HCT116 (cell line): ENCODE measurements around the gene SAMD10. TPM values are rescaled to one million over a fixed set of nuclear protein-coding genes. Genes with fewer than 3 reads are reported as not detected.

Source experiments
- ATAC-seq: fragments of 200-7000 bp; cut with Tn5 transposase; 2 replicates; pipeline ENCODE4 v1.9.1; 2020; ENCODE audit warnings: mild to moderate bottlenecking, moderate library complexity
- BruUV-seq: library from RNA; stranded (reverse); fragments of 400-500 nt; replicated peaks from 2 replicates; lab custom pipeline; 2021; lab: Mats Ljungman, UMichigan
- CTCF ChIA-PET: fragments of 300-600 bp; sonication (Branson Sonifier 250); formaldehyde crosslinking; loops from one replicate; lab custom pipeline; 2021; ENCODE audit warnings: antibody characterized with exemption; lab: Charles Lee
- POLR2A ChIA-PET: fragments of 300-600, 350-600 bp; sonication (Branson Sonifier 250); formaldehyde crosslinking; loops from one replicate; lab custom pipeline; 2021; ENCODE audit warnings: antibody characterized with exemption; lab: Charles Lee
- RAD21 ChIA-PET, 2 experiments: fragments of 300-600 bp; sonication (Branson Sonifier 250); formaldehyde crosslinking; loops; one replicate each; lab custom pipeline; 2023; ENCODE audit warnings: low total read pairs in 2 of 2; ENCODE audit not compliant: uncharacterized antibody in 2 of 2, unreplicated experiment in 2 of 2, low non-redundant PET in 1 of 2; lab: Charles Lee
- DNase-seq: peaks from one replicate; pipeline ENCODE4 v3.0.0-alpha.2; 2010; ENCODE audit warnings: low read depth, low spot score
- H2AFZ ChIP-seq: fragments of 200-600 bp; shearing (Covaris generic), sonication (generic); 2 replicates; pipeline ENCODE4 v1.6.1; 2017; ENCODE audit warnings: low read depth, mixed run types, mixed read lengths, antibody characterized with exemption, low read length; ENCODE audit not compliant: poor library complexity, severe bottlenecking
- H3K27ac ChIP-seq: 2 replicates; pipeline ENCODE4 v1.5.1; 2012; ENCODE audit warnings: low read depth, low read length
- H3K27me3 ChIP-seq: fragments of 200-600 bp; sonication (generic); 2 replicates; pipeline ENCODE4 v1.6.1; 2016; ENCODE audit warnings: mixed run types, low read length, mixed read lengths; ENCODE audit not compliant: insufficient read depth
- H3K36me3 ChIP-seq, 2 experiments: fragments of 200-500 bp in 1 of 2; fragments of 200-600 bp in 1 of 2; sonication (Bioruptor generic) in 1 of 2; sonication (generic) in 1 of 2; 2 replicates each; pipeline versions ENCODE4 v1.5.1 to v1.6.1; 2014 to 2016; ENCODE audit warnings: low read length in 2 of 2, inconsistent platforms in 1 of 2, mixed read lengths in 1 of 2, mixed run types in 1 of 2; ENCODE audit not compliant: insufficient read depth in 2 of 2, control insufficient read depth in 1 of 2
- H3K4me1 ChIP-seq, 2 experiments: fragments of 200-600 bp in 1 of 2; sonication (generic) in 1 of 2; 2 replicates each; pipeline versions ENCODE4 v1.5.1 to v1.6.1; 2012 to 2017; ENCODE audit warnings: low read length in 2 of 2, inconsistent platforms in 1 of 2, mild to moderate bottlenecking in 1 of 2, mixed read lengths in 1 of 2, mixed run types in 1 of 2, moderate library complexity in 1 of 2; ENCODE audit not compliant: insufficient read depth in 2 of 2, control insufficient read depth in 1 of 2
- H3K4me2 ChIP-seq: fragments of 200-600 bp; sonication (generic); 2 replicates; pipeline ENCODE4 v1.6.1; 2017; ENCODE audit warnings: mixed run types, low read length, mixed read lengths
- H3K4me3 ChIP-seq, 2 experiments: fragments of 200-600 bp in 1 of 2; sonication (generic) in 1 of 2; replicated peaks in 1 of 2; 2 replicates each; pipeline ENCODE4 v1.5.1; 2011 to 2016; ENCODE audit warnings: low read length in 2 of 2, control low read depth in 1 of 2, low read depth in 1 of 2, mild to moderate bottlenecking in 1 of 2, mixed read lengths in 1 of 2, mixed run types in 1 of 2
- H3K79me2 ChIP-seq: fragments of 200-600 bp; sonication (generic); 2 replicates; pipeline ENCODE4 v1.6.1; 2017; ENCODE audit warnings: mild to moderate bottlenecking, mixed run types, low read length, moderate library complexity, mixed read lengths; ENCODE audit not compliant: insufficient read depth
- H3K9ac ChIP-seq: fragments of 200-600 bp; sonication (generic); 2 replicates; pipeline ENCODE4 v1.6.1; 2016; ENCODE audit warnings: low read length, mixed read lengths
- H3K9me2 ChIP-seq: fragments of 200-600 bp; sonication (generic), shearing (Covaris generic); 2 replicates; pipeline ENCODE4 v1.6.1; 2017; ENCODE audit warnings: mixed run types, mild to moderate bottlenecking, moderate library complexity; ENCODE audit not compliant: insufficient read depth
- H3K9me3 ChIP-seq, 2 experiments: fragments of 200-500 bp in 1 of 2; fragments of 200-600 bp in 1 of 2; sonication (Bioruptor generic) in 1 of 2; sonication (generic) in 1 of 2; 2 replicates each; pipeline ENCODE4 v1.6.1; 2014 to 2017; ENCODE audit warnings: low read length in 2 of 2, mixed read lengths in 2 of 2, inconsistent platforms in 1 of 2, low read depth in 1 of 2, mild to moderate bottlenecking in 1 of 2, mixed run types in 1 of 2, moderate library complexity in 1 of 2; ENCODE audit not compliant: control insufficient read depth in 1 of 2, insufficient read depth in 1 of 2
- H4K20me1 ChIP-seq: fragments of 200-600 bp; sonication (generic), shearing (Covaris generic); 2 replicates; pipeline ENCODE4 v1.6.1; 2017; ENCODE audit warnings: mixed run types, mild to moderate bottlenecking, moderate library complexity; ENCODE audit not compliant: insufficient read depth
- POLR2AphosphoS5 ChIP-seq: IDR thresholded peaks from 2 replicates; pipeline ENCODE4 v1.6.1; 2011; ENCODE audit warnings: mild to moderate bottlenecking, low read depth, low read length, moderate library complexity
- YY1 ChIP-seq: IDR thresholded peaks from 2 replicates; pipeline ENCODE4 v1.6.1; 2011; ENCODE audit warnings: low read length, low read depth, moderate library complexity, mild to moderate bottlenecking; ENCODE audit not compliant: insufficient replicate concordance; ENCODE audit errors: extremely low read depth
- intact Hi-C: fragments of 100-400 bp; cut with micrococcal nuclease; formaldehyde crosslinking; loops from 2 replicates; pipeline ENCODE4 v1.10.0; 2022
- total RNA-seq: library from RNA; stranded (reverse); gene quantifications from one replicate; pipeline ENCODE4 v1.2.1, GENCODE V29; 2021; ENCODE audit not compliant: unreplicated experiment
- TF ChIP-seq, protein P1 (sequence below), 3 experiments: fragments of 200-600 bp in 1 of 3; sonication (generic) in 1 of 3; IDR thresholded peaks in 2 of 3; conservative IDR thresholded peaks in 1 of 3; 2 replicates each; pipeline ENCODE4 v1.5.1; 2012 to 2017; ENCODE audit warnings: low read depth in 2 of 3, low read length in 2 of 3, antibody characterized with exemption in 1 of 3, borderline replicate concordance in 1 of 3, control low read depth in 1 of 3, mild to moderate bottlenecking in 1 of 3, mixed read lengths in 1 of 3, mixed run types in 1 of 3, moderate library complexity in 1 of 3; ENCODE audit not compliant: insufficient read depth in 1 of 3
- TF ChIP-seq, protein P2 (sequence below): IDR thresholded peaks from 2 replicates; pipeline ENCODE4 v1.6.1; 2011; ENCODE audit warnings: mild to moderate bottlenecking, low read length, moderate library complexity; ENCODE audit not compliant: insufficient replicate concordance; ENCODE audit errors: extremely low read depth

SAMD10 gene
- total RNA-seq, 1 experiment from 2014 or later = 4.2 TPM

GRCh38 chr20:63973636-63974401, 5.6 kb downstream of the SAMD10 start:
- peak; percentile 62 for DNase-seq
- peak; percentile 85 for ATAC-seq
- Histone ChIP-seq H4K20me1 (no peaks in the 10 kb centered on the region), H3K36me3 (no peaks in the 10 kb centered on the region), H3K9me3 (no peaks in the 10 kb centered on the region), H3K27me3 (no peaks in the 10 kb centered on the region), H3K9ac (peak overlapping the region; percentile 62), H3K4me2 (peak overlapping the region; percentile 94), H3K9me2 (no peaks in the 10 kb centered on the region), H3K27ac (peak overlapping the region; percentile 31; the same call in 1 of the 2 replicates), H3K4me1 (peaks cover 20 to 48% of the 10 kb centered on the region in 2 experiments), H2AFZ (no peak overlapping the region), H3K4me3 (peak overlapping the region; percentile 43 to 55), H3K79me2 (no peaks in the 10 kb centered on the region)
- no TSS peak for BruUV-seq
- TF ChIP-seq, protein P1, sequence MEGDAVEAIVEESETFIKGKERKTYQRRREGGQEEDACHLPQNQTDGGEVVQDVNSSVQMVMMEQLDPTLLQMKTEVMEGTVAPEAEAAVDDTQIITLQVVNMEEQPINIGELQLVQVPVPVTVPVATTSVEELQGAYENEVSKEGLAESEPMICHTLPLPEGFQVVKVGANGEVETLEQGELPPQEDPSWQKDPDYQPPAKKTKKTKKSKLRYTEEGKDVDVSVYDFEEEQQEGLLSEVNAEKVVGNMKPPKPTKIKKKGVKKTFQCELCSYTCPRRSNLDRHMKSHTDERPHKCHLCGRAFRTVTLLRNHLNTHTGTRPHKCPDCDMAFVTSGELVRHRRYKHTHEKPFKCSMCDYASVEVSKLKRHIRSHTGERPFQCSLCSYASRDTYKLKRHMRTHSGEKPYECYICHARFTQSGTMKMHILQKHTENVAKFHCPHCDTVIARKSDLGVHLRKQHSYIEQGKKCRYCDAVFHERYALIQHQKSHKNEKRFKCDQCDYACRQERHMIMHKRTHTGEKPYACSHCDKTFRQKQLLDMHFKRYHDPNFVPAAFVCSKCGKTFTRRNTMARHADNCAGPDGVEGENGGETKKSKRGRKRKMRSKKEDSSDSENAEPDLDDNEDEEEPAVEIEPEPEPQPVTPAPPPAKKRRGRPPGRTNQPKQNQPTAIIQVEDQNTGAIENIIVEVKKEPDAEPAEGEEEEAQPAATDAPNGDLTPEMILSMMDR (IDR thresholded peaks at IDR 0.05 in 2 of 3, conservative IDR thresholded peaks at IDR 0.05 in 1 of 3; ENCODE audit: borderline replicate concordance in 1 of 3, insufficient read depth in 1 of 3, low read depth in 2 of 3, low read length in 2 of 3) = peak in 2 of 3 experiments; percentile 95 to 97; a peak in 4 of 6 replicates
- TF ChIP-seq YY1 = peak; percentile 14
- peak; percentile 67 for TF ChIP-seq POLR2AphosphoS5
- TF ChIP-seq, protein P2, sequence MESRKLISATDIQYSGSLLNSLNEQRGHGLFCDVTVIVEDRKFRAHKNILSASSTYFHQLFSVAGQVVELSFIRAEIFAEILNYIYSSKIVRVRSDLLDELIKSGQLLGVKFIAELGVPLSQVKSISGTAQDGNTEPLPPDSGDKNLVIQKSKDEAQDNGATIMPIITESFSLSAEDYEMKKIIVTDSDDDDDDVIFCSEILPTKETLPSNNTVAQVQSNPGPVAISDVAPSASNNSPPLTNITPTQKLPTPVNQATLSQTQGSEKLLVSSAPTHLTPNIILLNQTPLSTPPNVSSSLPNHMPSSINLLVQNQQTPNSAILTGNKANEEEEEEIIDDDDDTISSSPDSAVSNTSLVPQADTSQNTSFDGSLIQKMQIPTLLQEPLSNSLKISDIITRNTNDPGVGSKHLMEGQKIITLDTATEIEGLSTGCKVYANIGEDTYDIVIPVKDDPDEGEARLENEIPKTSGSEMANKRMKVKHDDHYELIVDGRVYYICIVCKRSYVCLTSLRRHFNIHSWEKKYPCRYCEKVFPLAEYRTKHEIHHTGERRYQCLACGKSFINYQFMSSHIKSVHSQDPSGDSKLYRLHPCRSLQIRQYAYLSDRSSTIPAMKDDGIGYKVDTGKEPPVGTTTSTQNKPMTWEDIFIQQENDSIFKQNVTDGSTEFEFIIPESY = no peak
- POLR2A ChIA-PET = interaction anchor here (0.6 to 1.1 kb wide), 5 partner anchors 35 to 435 kb away, joined by 3 to 4 read pairs (median 3); partner anchors contain the start of gene TPD52L2
- RAD21 ChIA-PET = interaction anchor here (0.6 to 1.2 kb wide), 5 partner anchors 18 to 478 kb away, joined by 3 to 4 read pairs (median 3); partner anchors contain the start of gene UCKL1 (in 1 of the 2)
- CTCF ChIA-PET = interaction anchor here (0.6 to 2.1 kb wide), 13 partner anchors 16 to 751 kb away, joined by 3 to 30 read pairs (median 5); partner anchors contain the start of genes ARFRP1, PPDPF, PTK6 and TPD52L2
- intact Hi-C loops = loop anchor here (1.0 to 10.0 kb wide), 5 partner anchors 65 to 435 kb away; partner anchors contain the start of genes ABHD16B, ARFRP1 and TPD52L2
